ENCODE data around the gene ADGRB3. TPM values are rescaled to one million over a fixed set of nuclear protein-coding genes. Genes with fewer than 3 reads are reported as not detected.
"Not testable (repeated sequence)": the region's sequence is repeated elsewhere in the genome, so short reads cannot be mapped to it uniquely, and the experiment has no call there.

The ADGRB3 gene
- polyA plus RNA-seq, 1 experiment: not detected

DNA sequence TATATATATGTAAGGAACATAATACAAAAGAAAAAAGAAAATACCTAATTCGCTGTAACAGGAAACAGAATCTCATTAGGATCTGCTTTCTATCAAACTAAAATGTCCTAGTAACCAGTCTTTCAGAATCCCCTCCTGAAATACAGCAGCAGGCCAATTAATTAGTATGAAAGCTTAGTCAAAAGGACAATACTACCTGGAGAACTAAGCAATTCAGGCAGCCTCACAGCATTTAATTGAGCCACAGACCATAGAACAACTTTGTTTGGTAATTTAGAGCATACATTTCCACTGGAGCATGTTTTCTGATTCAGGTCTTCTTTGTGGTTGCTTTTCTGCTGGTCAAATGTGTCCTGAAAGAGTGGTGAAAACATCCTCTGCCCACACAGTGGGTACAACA, 645.8 kb downstream of the ADGRB3 start:
- DNase-seq (ENCODE audit: low read depth, low spot score): no peak
- H3K27me3 ChIP-seq (ENCODE audit: control insufficient read depth, insufficient read depth, low read length): no peaks in the 10 kb centered on the region
- ChIA-PET CTCF (no interaction called here), POLR2A (no interaction called here)
- H3K9me3 ChIP-seq (ENCODE audit: control insufficient read depth, insufficient read depth, low read length): no peaks in the 10 kb centered on the region
- H3K4me3 ChIP-seq (ENCODE audit: low read depth, low read length): no peak overlapping the region
- TF ChIP-seq, protein P1, sequence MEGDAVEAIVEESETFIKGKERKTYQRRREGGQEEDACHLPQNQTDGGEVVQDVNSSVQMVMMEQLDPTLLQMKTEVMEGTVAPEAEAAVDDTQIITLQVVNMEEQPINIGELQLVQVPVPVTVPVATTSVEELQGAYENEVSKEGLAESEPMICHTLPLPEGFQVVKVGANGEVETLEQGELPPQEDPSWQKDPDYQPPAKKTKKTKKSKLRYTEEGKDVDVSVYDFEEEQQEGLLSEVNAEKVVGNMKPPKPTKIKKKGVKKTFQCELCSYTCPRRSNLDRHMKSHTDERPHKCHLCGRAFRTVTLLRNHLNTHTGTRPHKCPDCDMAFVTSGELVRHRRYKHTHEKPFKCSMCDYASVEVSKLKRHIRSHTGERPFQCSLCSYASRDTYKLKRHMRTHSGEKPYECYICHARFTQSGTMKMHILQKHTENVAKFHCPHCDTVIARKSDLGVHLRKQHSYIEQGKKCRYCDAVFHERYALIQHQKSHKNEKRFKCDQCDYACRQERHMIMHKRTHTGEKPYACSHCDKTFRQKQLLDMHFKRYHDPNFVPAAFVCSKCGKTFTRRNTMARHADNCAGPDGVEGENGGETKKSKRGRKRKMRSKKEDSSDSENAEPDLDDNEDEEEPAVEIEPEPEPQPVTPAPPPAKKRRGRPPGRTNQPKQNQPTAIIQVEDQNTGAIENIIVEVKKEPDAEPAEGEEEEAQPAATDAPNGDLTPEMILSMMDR (IDR thresholded peaks at IDR 0.05; ENCODE audit: low read depth, low read length): no peak
- no peak overlapping the region for H3K27ac ChIP-seq (ENCODE audit: low read depth, low read length)

- DNase-seq (ENCODE audit: low read depth, low spot score): no peak
- TF ChIP-seq, protein P1 (IDR thresholded peaks at IDR 0.05; ENCODE audit: low read depth, low read length): no peak
- H3K4me3 ChIP-seq (ENCODE audit: low read depth, low read length): no peak overlapping the region
- no peak overlapping the region for H3K27ac ChIP-seq (ENCODE audit: low read depth, low read length)
- ChIA-PET POLR2A (no interaction called here), CTCF (no interaction called here)
- no peaks in the 10 kb centered on the region for H3K9me3 ChIP-seq (ENCODE audit: control insufficient read depth, insufficient read depth, low read length)
- no peaks in the 10 kb centered on the region for H3K27me3 ChIP-seq (ENCODE audit: control insufficient read depth, insufficient read depth, low read length)
Observed at GRCh38 chr6:69284176-69284730, 649.2 kb downstream of the ADGRB3 start.

DNA sequence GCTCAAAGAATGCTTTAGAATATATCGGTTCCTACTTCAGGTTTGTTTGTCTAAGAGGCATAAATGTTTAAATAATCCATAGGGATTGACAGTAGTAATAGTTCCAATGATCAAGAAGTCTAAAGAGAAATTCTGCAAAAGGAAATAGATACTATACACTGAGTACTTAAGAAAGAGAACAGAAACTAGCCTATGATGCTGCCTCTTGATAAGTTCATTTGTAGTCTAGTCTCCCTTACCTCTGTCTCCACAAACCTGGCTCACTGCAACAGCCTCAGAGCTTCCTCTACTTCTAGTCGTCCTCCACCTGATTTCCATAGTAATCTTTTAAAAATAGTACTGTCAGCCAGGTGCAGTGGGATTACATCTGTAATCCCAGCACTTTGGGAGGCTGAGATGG, 650.0 kb downstream of the ADGRB3 start:
- TF ChIP-seq, protein P1 (IDR thresholded peaks at IDR 0.05; ENCODE audit: low read depth, low read length): no peak
- ChIA-PET CTCF (no interaction called here), POLR2A (no interaction called here)
- H3K27ac ChIP-seq (ENCODE audit: low read depth, low read length): no peak overlapping the region
- H3K27me3 ChIP-seq (ENCODE audit: control insufficient read depth, insufficient read depth, low read length): no peaks in the 10 kb centered on the region
- no peak overlapping the region for H3K4me3 ChIP-seq (ENCODE audit: low read depth, low read length)
- no peak for DNase-seq (ENCODE audit: low read depth, low spot score)
- no peaks in the 10 kb centered on the region for H3K9me3 ChIP-seq (ENCODE audit: control insufficient read depth, insufficient read depth, low read length)

DNA sequence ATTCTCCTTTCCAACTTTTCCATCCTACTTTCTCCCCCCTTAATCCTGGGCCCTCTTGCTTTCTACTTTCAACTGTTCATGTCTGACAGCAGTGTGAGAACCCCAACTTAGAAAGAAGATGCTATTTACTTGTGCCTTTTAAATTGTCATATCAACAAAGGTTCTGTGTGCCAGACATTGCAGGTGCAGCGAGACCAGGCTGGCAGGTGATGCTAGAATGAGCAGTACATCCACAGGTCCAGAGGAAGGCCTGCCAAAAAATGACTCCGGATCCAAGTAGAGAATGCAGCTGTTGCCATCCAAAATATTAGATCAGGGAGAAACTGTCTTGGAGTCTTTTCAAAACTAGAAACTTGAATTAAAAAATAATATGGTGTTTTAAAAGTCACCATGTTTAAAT, 651.2 kb downstream of the ADGRB3 start:
- Histone ChIP-seq H3K9me3 (ENCODE audit: control insufficient read depth, insufficient read depth, low read length) (no peaks in the 10 kb centered on the region), H3K27me3 (ENCODE audit: control insufficient read depth, insufficient read depth, low read length) (no peaks in the 10 kb centered on the region), H3K27ac (ENCODE audit: low read depth, low read length) (no peak overlapping the region), H3K4me3 (ENCODE audit: low read depth, low read length) (no peak overlapping the region)
- no peak for DNase-seq (ENCODE audit: low read depth, low spot score)
- POLR2A ChIA-PET: no interaction called here
- TF ChIP-seq, protein P1 (IDR thresholded peaks at IDR 0.05; ENCODE audit: low read depth, low read length): no peak
- CTCF ChIA-PET: no interaction called here

DNA sequence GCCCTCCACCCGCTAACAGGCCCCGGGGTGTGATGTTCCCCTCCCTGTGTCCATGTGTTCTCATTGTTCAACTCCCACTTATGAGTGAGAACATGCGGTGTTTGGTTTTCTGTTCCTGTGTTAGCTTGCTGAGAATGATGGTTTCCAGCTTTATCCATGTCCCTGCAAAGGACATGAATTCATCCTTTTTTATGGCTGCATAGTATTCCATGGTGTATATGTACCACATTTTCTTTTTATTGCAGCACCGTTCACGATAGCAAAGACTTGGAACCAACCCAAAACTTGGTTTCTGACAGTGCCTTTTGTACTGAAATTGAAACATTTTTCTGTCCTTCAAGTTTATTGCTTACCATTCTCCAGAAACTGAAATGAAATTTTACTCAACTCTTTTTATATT, 653.1 kb downstream of the ADGRB3 start:
- H3K4me3 ChIP-seq (ENCODE audit: low read depth, low read length); DNase-seq (ENCODE audit: low read depth, low spot score); H3K9me3 ChIP-seq (ENCODE audit: control insufficient read depth, insufficient read depth, low read length); POLR2A ChIA-PET; CTCF ChIA-PET; H3K27me3 ChIP-seq (ENCODE audit: control insufficient read depth, insufficient read depth, low read length); H3K27ac ChIP-seq (ENCODE audit: low read depth, low read length): not testable (repeated sequence)
